ENCODE measurements around the gene ANK2.
"Not testable (repeated sequence)": the region's sequence is repeated elsewhere in the genome, so short reads cannot be mapped to it uniquely, and the experiment has no call there.

Gene ANK2

DNA sequence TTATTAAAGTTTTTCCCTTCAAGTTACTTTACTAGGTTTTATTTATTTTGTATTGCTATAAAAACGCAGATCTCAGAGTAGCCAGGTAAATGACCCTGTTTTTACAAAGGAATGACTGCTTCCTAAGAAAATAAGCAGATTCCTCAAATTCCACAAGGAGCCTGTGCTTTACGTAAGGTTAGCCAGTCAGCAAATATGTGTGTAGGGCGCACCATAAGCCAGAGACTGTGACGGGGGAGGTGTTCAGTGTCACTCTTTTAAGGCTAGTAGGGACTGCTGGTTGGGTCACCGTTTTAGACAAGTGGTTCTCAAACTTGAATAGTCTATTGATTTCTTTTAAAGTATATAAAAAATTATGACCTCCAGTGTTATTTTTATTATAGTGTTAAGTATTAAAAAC, 119.9 kb downstream of the ANK2 start:
- Mint-ChIP-seq H3K27ac (no peak overlapping the region), H3K4me3 (no peak overlapping the region), H3K27me3 (peaks cover 4% of the 10 kb centered on the region), H3K4me1 (ENCODE audit: low read depth) (no peaks in the 10 kb centered on the region), H3K36me3 (ENCODE audit: low read depth) (no peaks in the 10 kb centered on the region), H3K9me3 (no peaks in the 10 kb centered on the region)
- DNase-seq = no peak

DNA sequence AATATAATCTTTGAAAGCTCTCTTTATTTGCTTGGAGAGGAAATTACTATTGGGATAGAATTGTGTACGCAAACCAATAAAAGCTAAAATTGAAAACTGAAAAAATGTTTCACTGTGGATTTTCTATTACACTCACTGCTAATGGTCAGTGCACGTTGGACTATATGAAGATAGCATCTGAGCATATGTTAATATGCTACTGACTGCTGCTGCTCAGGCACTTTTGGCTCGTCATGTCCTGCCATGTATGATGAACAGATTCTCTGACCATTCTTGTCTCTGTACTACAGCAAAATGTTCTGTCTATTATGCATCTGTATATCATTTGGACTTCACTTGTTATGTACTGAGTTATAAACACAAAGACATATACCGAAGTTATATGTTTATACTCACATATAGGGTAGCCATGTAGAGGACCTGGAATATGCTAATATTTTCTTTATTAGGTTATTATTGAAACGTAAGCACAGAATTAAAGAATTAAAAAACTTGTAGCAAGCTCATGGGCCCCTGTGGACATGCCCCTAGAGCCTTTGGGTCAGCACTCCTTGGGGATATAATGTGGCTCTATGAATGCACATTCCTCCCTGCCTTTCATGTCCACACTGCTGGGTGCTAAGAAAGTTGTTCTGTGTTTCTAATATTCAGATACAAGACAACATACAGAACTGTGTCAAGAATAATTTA, 120.8 kb downstream of the ANK2 start:
- no peak for DNase-seq
- Mint-ChIP-seq H3K36me3 (ENCODE audit: low read depth) (no peaks in the 10 kb centered on the region), H3K27me3 (peaks cover 4% of the 10 kb centered on the region), H3K27ac (no peak overlapping the region), H3K9me3 (no peaks in the 10 kb centered on the region), H3K4me3 (no peak overlapping the region), H3K4me1 (ENCODE audit: low read depth) (no peaks in the 10 kb centered on the region)

DNA sequence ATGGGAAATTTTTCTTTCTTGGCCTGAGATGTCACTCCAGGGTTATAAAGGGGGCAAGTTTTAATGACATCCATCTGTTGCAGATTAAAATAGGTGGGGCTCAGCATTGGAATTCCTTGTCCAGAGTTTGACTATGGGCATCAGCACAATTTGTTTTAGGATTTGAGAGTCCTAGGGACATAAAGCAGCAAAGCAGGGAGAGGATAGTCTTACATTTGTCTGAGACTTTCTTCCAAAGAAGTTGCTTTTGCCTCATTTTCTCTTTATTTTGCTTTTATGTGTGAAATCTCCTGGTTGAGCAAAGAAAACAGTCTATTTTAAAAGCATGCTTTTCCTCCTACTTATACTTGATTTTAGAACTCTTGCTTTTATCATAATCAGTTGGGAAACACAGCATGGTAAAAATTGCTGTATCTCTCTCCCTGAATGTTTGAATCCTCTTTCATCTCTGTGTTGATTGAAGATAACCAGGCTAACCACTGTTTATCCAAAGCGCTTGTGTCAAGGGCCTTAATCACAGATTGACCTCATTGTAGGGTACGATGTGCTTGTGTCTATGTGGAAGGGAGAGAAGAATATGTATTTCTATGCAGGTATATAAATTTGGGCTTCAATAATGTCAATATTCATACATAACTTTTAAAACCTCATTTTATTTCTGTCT, 121.5 kb downstream of the ANK2 start:
- H3K9me3 Mint-ChIP-seq = no peaks in the 10 kb centered on the region
- H3K36me3 Mint-ChIP-seq (ENCODE audit: low read depth) = no peaks in the 10 kb centered on the region
- H3K4me1 Mint-ChIP-seq (ENCODE audit: low read depth) = no peaks in the 10 kb centered on the region
- peaks cover 4% of the 10 kb centered on the region for H3K27me3 Mint-ChIP-seq
- no peak for DNase-seq
- no peak overlapping the region for H3K27ac Mint-ChIP-seq
- H3K4me3 Mint-ChIP-seq = no peak overlapping the region

DNA sequence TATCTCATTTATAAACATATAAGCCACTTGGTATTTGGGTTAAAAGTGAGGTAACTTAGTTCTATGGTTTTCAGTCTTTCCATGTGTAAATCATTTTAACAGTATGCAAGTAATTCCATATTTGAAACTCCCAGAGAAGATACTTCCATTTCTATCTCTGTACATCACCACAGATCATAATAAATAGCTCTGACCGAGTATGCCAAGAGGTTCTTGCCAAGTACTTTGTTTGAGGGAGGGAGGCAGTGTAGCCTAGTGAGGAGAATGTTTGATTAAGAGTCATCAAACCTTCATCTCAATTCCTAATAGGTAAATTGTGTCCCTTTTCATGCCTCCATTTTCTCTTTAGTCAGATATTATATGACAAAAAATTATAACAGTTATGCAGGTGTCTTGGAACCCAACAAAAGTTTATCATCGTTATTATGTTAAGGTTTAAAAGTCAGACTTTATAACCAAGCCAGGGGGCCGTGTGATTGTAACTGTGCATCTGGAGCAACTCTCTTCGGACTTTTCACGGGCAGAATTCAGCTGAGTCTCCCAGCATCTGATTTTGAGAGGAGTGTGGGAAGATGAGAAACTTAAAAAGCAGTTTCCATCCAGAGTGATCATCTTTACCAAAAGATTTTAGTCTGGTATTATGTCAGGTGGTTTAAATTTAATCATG, 123.8 kb downstream of the ANK2 start:
- Mint-ChIP-seq H3K4me3 (no peak overlapping the region), H3K27me3 (peaks cover 4% of the 10 kb centered on the region), H3K9me3 (no peaks in the 10 kb centered on the region), H3K36me3 (ENCODE audit: low read depth) (no peaks in the 10 kb centered on the region), H3K4me1 (ENCODE audit: low read depth) (no peaks in the 10 kb centered on the region), H3K27ac (no peak overlapping the region)
- DNase-seq = no peak

DNA sequence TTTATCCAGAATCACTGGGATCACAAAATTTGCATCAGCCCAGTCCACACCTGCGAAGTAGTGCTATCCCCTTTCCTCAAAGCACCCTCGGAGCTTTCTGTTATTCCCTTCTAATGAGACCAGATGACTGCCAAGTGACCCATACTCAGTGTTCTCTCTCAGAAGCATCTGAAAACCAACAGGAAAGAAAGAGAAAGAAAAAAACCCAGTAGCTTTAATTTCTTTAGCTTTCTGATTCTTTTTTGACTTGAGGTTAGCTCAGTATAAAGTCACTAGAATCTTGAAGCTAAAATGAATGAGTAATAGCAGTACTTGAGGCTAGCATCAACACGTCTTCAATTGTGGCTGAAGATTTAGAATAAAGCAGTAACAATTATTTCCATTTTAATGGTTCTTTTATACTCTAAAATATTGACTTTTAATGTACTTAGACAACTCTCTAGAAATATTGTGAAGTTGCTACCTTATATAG, 124.4 kb downstream of the ANK2 start:
- no peaks in the 10 kb centered on the region for H3K9me3 Mint-ChIP-seq
- no peak for DNase-seq
- H3K27me3 Mint-ChIP-seq = no peaks in the 10 kb centered on the region
- no peaks in the 10 kb centered on the region for H3K36me3 Mint-ChIP-seq (ENCODE audit: low read depth)
- no peaks in the 10 kb centered on the region for H3K4me1 Mint-ChIP-seq (ENCODE audit: low read depth)
- no peak overlapping the region for H3K4me3 Mint-ChIP-seq
- H3K27ac Mint-ChIP-seq = no peak overlapping the region

DNA sequence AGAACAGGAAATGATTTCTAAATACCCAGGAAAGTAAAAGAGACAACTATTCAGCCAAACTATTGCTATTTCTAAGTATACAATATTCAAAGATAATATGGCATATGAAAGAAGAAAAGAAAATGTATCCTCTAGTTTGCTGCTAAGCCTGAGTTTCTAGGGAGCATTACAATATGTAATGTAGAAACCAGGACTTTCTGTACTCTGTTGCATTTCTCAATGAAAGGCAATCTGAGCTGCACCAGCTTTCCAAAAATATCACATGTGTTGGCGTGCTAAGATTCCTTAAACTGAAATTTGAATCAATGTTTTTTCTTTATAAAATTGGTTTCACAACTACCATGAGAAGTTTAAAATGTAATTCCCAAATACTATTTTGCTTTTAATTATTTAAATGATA, 129.6 kb downstream of the ANK2 start:
- Mint-ChIP-seq H3K9me3 (no peaks in the 10 kb centered on the region), H3K27ac (no peak overlapping the region), H3K4me1 (ENCODE audit: low read depth) (no peaks in the 10 kb centered on the region), H3K4me3 (no peak overlapping the region), H3K36me3 (ENCODE audit: low read depth) (no peaks in the 10 kb centered on the region), H3K27me3 (no peaks in the 10 kb centered on the region)
- no peak for DNase-seq

DNA sequence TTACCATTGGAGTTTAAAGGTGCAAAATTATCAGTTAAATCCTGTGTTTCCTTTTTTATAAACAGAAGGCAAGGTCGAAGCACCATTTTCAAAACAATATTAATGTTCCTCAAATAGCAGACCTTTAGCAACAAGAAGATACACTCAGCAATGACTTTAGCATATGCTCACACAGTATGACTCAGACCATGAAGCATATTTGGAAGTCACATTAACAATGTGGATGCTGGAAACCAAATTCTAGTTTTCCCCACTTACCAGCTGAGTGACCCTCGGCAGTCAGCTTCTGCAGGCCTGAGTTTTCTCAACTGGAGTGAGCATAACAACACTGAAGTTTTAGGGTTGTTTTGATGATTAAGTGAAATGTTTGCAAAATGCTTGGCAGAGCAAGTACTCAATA, 130.5 kb downstream of the ANK2 start:
- Mint-ChIP-seq H3K4me3 (no peak overlapping the region), H3K27me3 (no peaks in the 10 kb centered on the region)
- no peak for DNase-seq

DNA sequence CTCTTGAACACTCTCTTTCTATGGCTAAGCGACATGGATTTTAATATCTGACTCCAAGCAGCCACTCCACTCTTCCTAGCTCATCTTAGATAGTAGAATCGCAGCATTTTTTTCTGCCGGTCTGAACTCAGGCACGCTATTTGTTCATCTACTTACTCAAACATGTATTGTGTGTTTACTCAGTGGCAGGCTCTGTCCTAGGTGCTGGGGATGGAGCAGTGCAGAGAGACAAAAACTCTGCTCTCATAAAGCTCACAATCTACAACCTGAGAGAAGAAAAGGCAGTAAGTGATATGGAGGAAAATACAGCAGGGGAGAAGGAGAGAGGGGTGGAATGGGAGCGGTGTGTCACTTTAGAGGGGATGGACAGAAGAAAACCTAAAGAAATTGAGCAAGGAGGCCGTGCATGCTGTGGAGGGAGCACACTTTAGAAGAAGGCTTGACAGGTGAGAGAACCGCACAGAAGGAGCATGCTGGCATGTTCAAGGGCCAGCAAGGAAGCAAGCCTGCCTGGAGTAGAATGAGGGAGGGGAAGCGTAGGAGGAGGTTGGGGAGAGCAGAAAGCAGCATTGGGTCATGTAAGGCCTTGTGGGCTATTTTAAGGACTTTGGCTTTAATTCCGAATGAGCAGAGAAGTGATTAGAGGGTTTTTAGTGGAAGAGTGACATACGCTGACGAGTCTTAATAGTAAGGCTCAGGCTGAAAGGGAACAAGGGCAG, 132.0 kb downstream of the ANK2 start:
- no peaks in the 10 kb centered on the region for H3K4me1 Mint-ChIP-seq (ENCODE audit: low read depth)
- no peaks in the 10 kb centered on the region for H3K27me3 Mint-ChIP-seq
- H3K4me3 Mint-ChIP-seq = no peak overlapping the region
- H3K27ac Mint-ChIP-seq = no peak overlapping the region
- DNase-seq = no peak
- H3K36me3 Mint-ChIP-seq (ENCODE audit: low read depth) = no peaks in the 10 kb centered on the region
- H3K9me3 Mint-ChIP-seq = no peaks in the 10 kb centered on the region

More for the DNA sequence above, 130.5 kb downstream of the ANK2 start:
- H3K4me1 Mint-ChIP-seq (ENCODE audit: low read depth) = no peaks in the 10 kb centered on the region
- H3K9me3 Mint-ChIP-seq = no peaks in the 10 kb centered on the region
- no peak overlapping the region for H3K27ac Mint-ChIP-seq
- no peaks in the 10 kb centered on the region for H3K36me3 Mint-ChIP-seq (ENCODE audit: low read depth)

DNA sequence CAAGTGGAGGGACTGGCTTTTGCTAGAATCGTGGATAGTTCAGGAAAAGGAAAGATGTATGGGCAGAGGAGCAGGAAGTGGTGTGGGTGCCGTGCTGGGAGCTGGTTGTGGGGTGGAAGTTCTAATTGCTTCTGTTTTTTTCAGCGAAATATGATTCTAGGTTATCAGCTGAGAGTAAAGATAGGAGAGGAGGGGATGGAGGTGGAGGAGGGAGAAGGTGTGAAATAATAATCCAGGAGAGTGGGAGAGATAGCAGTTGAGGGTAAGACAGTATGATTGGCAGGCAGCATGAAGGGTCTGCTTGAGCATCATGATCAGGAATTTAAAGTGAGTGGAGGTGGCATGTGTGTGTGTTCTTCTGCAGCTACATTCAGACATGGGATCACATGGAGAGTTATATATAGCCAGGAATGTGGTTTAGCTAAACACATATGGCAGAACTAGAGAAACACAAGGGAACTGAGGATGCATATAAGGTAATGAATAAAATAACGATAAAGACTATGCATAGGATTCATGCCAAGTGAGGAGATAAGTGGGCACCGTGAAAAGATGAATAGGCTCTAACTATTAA, 133.7 kb downstream of the ANK2 start:
- H3K4me1 Mint-ChIP-seq (ENCODE audit: low read depth) = no peaks in the 10 kb centered on the region

DNA sequence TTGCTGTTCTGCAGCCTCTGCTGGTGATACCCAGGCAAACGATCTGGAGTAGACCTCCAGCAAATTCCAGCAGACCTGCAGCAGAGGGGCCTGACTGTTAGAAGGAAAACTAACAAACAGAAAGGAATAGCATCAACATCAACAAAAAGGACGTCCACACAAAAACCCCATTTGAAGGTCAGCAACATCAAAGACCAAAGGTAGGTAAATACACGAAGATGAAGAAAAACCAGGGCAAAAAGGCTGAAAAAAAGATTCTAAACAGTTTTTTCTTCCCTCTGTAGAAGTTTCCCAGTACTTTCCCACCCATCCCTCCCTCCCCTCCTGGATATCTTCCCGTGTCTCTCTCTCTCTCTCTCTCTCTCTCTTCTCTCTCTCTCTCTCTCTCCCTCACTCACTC, 136.8 kb downstream of the ANK2 start:
- H3K27ac Mint-ChIP-seq, H3K4me3 Mint-ChIP-seq: not testable (repeated sequence)

More for the DNA sequence above, 133.7 kb downstream of the ANK2 start:
- Mint-ChIP-seq H3K27ac (no peak overlapping the region), H3K27me3 (no peaks in the 10 kb centered on the region), H3K36me3 (ENCODE audit: low read depth) (no peaks in the 10 kb centered on the region), H3K9me3 (no peaks in the 10 kb centered on the region), H3K4me3 (no peak overlapping the region)
- DNase-seq = no peak

DNA sequence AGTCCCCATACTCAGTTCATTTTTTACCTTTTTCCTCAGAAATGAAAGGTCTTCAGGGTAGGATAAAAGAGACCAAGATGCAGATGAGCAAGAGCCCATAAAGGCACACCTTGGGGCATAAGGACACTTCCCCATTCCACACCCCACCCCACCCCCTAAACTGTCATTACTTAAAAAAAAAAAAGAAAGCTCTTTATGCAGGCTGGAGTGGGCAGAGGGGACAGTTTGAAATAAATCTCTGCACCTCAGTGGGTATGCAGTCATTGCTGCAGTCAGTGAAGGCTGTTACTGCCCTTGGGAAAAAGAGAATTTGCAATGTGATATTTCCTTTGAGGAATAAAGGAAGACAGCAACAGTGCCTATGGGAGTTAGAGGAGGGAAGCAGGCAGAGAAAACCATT, 137.5 kb downstream of the ANK2 start:
- H3K4me3 Mint-ChIP-seq = no peak overlapping the region
- H3K9me3 Mint-ChIP-seq = no peaks in the 10 kb centered on the region
- no peaks in the 10 kb centered on the region for H3K27me3 Mint-ChIP-seq
- no peak overlapping the region for H3K27ac Mint-ChIP-seq
- H3K36me3 Mint-ChIP-seq (ENCODE audit: low read depth) = no peaks in the 10 kb centered on the region
- DNase-seq = no peak
- H3K4me1 Mint-ChIP-seq (ENCODE audit: low read depth) = no peaks in the 10 kb centered on the region

More for the DNA sequence above, 136.8 kb downstream of the ANK2 start:
- not testable (repeated sequence) for H3K27me3 Mint-ChIP-seq; H3K36me3 Mint-ChIP-seq (ENCODE audit: low read depth); DNase-seq; H3K9me3 Mint-ChIP-seq; H3K4me1 Mint-ChIP-seq (ENCODE audit: low read depth)

DNA sequence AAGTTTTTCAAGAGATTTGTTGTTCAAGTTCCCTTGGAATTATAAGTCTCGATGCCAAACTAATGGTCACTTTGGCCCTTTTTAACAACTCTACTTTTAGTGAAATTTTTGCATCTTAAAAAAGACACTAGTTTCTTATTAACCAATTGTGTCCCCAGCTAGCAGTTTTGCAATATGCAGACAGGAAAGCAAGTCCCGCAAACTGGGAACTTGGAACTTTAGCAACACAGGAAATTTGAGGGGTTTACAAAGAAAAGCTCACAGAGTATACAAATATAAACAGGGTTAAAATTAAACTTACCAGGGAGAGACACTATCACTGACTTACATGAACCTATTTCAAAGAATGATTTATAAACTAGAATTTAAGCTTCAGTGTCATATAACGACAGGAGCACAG, 137.9 kb downstream of the ANK2 start:
- Mint-ChIP-seq H3K9me3 (no peaks in the 10 kb centered on the region), H3K36me3 (ENCODE audit: low read depth) (no peaks in the 10 kb centered on the region), H3K27me3 (no peaks in the 10 kb centered on the region), H3K4me3 (no peak overlapping the region), H3K4me1 (ENCODE audit: low read depth) (no peaks in the 10 kb centered on the region), H3K27ac (no peak overlapping the region)
- DNase-seq = no peak

DNA sequence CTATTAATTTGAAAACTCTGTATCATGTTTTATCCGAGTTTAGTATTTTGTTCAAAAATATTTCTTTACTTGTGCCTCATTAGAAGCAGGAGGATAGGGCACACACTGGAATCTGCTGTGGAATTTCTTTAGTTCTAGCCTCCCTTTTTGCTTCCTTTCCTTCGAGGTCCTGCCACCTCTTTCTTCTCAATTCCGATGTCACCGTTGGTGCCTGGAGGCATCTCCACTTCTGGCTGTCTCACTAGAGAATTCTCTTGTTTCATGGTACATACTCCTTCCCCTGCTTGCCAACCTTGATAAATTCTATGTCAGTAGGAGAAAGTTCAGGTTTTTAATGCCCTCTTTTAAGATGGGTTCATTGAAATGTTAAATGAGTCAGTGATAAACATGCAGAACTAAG, 140.1 kb downstream of the ANK2 start:
- H3K4me3 Mint-ChIP-seq = no peak overlapping the region
- H3K27ac Mint-ChIP-seq = no peak overlapping the region
- H3K36me3 Mint-ChIP-seq (ENCODE audit: low read depth) = no peaks in the 10 kb centered on the region
- H3K27me3 Mint-ChIP-seq = peaks cover 3% of the 10 kb centered on the region
- no peaks in the 10 kb centered on the region for H3K4me1 Mint-ChIP-seq (ENCODE audit: low read depth)
- no peaks in the 10 kb centered on the region for H3K9me3 Mint-ChIP-seq
- no peak for DNase-seq

DNA sequence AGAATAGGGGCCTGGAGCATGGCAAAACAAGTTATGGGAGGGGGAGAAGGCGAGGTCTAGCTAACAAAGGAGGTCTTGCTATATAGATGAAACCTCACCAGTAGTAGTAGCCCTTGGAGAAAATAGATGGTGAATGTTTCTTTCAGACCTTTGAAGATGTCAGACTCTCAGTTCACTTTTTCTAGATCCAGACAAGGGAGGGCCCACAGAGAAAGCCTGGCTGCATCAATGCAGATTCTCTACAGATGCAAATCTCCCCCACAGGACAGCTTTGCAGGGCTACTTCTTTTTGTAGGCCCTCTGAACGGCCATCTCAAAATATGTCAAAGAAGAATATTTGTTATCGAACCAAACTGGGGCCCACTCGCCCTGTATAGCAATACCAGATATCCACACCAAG, 159.7 kb downstream of the ANK2 start:
- Mint-ChIP-seq H3K4me1 (ENCODE audit: low read depth) (no peaks in the 10 kb centered on the region), H3K36me3 (ENCODE audit: low read depth) (no peaks in the 10 kb centered on the region), H3K27me3 (no peaks in the 10 kb centered on the region), H3K9me3 (no peaks in the 10 kb centered on the region), H3K27ac (no peak overlapping the region), H3K4me3 (no peak overlapping the region)
- no peak for DNase-seq
